ENCODE results near the gene NKAIN2. TPM values are rescaled to one million over a fixed set of nuclear protein-coding genes. Genes with fewer than 3 reads are reported as not detected.

Gene NKAIN2
- polyA plus RNA-seq, 1 donor (not counting 4 experiments of a cell fraction or from before 2014, with no cell fraction given): 0.13 TPM

DNA sequence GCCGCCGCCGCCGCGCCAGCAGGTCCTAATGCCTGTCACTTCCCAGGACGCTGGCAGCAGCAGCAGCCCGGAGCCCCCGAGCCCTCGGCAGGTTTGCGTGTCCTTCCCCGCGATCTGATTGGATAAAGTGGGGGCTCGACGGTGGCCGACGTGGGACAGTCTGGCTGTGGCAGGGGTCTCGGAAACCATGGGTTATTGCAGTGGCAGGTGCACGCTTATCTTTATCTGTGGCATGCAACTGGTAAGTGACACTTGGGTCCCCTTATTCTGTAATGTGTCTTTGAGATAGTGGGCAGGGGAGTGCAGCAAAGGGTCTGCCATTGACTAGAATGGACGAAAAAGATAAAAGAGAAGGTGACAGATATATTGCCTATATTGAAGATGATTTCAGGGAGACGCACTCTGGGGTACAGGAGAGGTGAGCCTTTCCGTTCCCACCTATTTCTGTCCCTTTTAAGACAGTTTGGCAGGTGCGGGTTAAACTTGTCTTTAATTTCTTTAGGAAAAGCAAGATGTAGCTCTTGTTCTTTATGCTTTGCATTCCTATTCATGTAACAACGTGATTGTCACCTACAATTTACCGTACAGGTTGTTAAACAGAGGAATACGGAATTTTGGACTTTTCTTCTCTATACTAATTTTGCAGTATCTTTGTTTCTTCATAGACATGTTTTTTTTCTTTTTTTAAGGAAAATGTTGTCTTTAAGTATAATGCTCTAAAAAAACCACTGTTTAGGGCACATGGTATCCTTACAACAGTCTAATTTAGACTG, 535 bp downstream of the NKAIN2 start:
- TF ChIP-seq, protein P1, sequence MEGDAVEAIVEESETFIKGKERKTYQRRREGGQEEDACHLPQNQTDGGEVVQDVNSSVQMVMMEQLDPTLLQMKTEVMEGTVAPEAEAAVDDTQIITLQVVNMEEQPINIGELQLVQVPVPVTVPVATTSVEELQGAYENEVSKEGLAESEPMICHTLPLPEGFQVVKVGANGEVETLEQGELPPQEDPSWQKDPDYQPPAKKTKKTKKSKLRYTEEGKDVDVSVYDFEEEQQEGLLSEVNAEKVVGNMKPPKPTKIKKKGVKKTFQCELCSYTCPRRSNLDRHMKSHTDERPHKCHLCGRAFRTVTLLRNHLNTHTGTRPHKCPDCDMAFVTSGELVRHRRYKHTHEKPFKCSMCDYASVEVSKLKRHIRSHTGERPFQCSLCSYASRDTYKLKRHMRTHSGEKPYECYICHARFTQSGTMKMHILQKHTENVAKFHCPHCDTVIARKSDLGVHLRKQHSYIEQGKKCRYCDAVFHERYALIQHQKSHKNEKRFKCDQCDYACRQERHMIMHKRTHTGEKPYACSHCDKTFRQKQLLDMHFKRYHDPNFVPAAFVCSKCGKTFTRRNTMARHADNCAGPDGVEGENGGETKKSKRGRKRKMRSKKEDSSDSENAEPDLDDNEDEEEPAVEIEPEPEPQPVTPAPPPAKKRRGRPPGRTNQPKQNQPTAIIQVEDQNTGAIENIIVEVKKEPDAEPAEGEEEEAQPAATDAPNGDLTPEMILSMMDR (optimal IDR thresholded peaks at IDR 0.05 in 1 of 3, IDR thresholded peaks at IDR 0.05 in 1 of 3, conservative IDR thresholded peaks at IDR 0.05 in 1 of 3; ENCODE audit: extremely low read depth in 1 of 3, insufficient read depth in 2 of 3, low read length in 3 of 3): no peak
- TF ChIP-seq EZH2 (IDR thresholded peaks at IDR 0.05; ENCODE audit: low read length): peak; percentile 73
- no peak for DNase-seq (ENCODE audit: low read depth, low spot score)
- Histone ChIP-seq H4K20me1 (ENCODE audit: control insufficient read depth, extremely low read depth, insufficient read depth, low read length) (no peaks in the 10 kb centered on the region), H3K9me1 (ENCODE audit: control insufficient read depth, extremely low read depth, insufficient read depth, low read length) (no peaks in the 10 kb centered on the region), H3K9ac (ENCODE audit: control insufficient read depth, extremely low read depth, insufficient read depth, low read length) (no peak overlapping the region), H3K79me2 (ENCODE audit: control insufficient read depth, insufficient read depth, low read length) (no peaks in the 10 kb centered on the region), H2AFZ (ENCODE audit: control insufficient read depth, low read length) (no peak overlapping the region), H3K27me3 (ENCODE audit: control insufficient read depth, extremely low read depth, insufficient read depth, low read length) (peaks cover 33% of the 10 kb centered on the region), H3K36me3 (ENCODE audit: control insufficient read depth in 2 of 2, extremely low read depth in 1 of 2, insufficient read depth in 2 of 2, low read length in 2 of 2) (no peaks in the 10 kb centered on the region), H3K4me2 (ENCODE audit: control insufficient read depth, extremely low read depth, insufficient read depth, low read depth, low read length) (peak overlapping the region; percentile 66), H3K4me1 (ENCODE audit: control insufficient read depth, extremely low read depth, insufficient read depth, low read length) (peaks cover 6% of the 10 kb centered on the region), H3K4me3 (ENCODE audit: control insufficient read depth in 2 of 3, extremely low read depth in 1 of 3, insufficient read depth in 2 of 3, low read depth in 1 of 3, low read length in 3 of 3) (peak overlapping the region; percentile 30 to 50 (median 44)), H3K27ac (ENCODE audit: control insufficient read depth, insufficient read depth, low read length) (no peak overlapping the region), H3K9me3 (ENCODE audit: control insufficient read depth, low read depth, low read length) (no peaks in the 10 kb centered on the region)
- FAIRE-seq: no peak
- dilution Hi-C loops (cut with MboI; ENCODE audit: extremely low pct_ligation_motif_present, low sequenced_read_pairs): no loop called here

DNA sequence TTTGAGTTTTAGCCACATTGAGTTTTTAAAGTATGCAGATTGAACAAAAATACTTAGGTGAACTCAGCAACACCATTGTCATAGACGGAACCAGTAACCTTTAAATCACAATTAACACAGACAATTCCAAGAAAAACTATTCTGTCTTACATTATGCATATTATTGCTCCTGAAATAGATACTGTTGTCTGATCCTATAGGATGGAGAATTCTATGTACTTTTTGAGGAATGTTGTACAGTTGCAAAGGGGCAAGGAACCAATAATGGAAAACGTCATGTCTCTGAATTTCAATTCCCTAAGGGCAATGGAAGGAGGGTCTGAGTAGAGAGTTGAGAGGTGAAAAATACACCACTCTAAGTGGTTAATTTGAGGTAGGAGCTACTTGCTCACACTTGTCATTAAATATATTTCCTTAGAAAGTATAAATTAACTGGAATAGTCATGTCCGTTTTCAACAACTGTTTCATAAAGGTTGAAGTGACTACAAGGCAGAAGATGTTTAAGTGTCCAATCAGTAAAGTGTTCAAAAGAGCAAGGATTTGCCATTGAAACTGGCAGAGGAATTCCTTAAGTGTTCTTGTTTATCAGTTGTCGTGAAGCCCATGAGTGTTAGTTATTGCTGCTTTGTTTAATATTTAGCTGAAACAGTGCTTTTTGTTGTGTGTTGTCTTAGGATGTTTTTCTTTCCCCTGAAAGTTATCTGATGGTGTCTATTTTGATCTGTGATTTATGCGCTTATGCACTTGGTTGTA, 1.3 kb downstream of the NKAIN2 start:
- Histone ChIP-seq H3K27ac (ENCODE audit: control insufficient read depth, insufficient read depth, low read length) (no peak overlapping the region), H3K36me3 (ENCODE audit: control insufficient read depth in 2 of 2, extremely low read depth in 1 of 2, insufficient read depth in 2 of 2, low read length in 2 of 2) (no peaks in the 10 kb centered on the region), H3K9me3 (ENCODE audit: control insufficient read depth, low read depth, low read length) (no peaks in the 10 kb centered on the region), H2AFZ (ENCODE audit: control insufficient read depth, low read length) (no peak overlapping the region), H3K27me3 (ENCODE audit: control insufficient read depth, extremely low read depth, insufficient read depth, low read length) (peaks cover 33% of the 10 kb centered on the region), H4K20me1 (ENCODE audit: control insufficient read depth, extremely low read depth, insufficient read depth, low read length) (no peaks in the 10 kb centered on the region), H3K79me2 (ENCODE audit: control insufficient read depth, insufficient read depth, low read length) (no peaks in the 10 kb centered on the region), H3K4me3 (ENCODE audit: control insufficient read depth in 2 of 3, extremely low read depth in 1 of 3, insufficient read depth in 2 of 3, low read depth in 1 of 3, low read length in 3 of 3) (no peak overlapping the region), H3K4me1 (ENCODE audit: control insufficient read depth, extremely low read depth, insufficient read depth, low read length) (peaks cover 6% of the 10 kb centered on the region), H3K4me2 (ENCODE audit: control insufficient read depth, extremely low read depth, insufficient read depth, low read depth, low read length) (no peak overlapping the region), H3K9me1 (ENCODE audit: control insufficient read depth, extremely low read depth, insufficient read depth, low read length) (no peaks in the 10 kb centered on the region), H3K9ac (ENCODE audit: control insufficient read depth, extremely low read depth, insufficient read depth, low read length) (no peak overlapping the region)
- DNase-seq (ENCODE audit: low read depth, low spot score): no peak
- dilution Hi-C loops (cut with MboI; ENCODE audit: extremely low pct_ligation_motif_present, low sequenced_read_pairs): no loop called here
- no peak for TF ChIP-seq EZH2 (IDR thresholded peaks at IDR 0.05; ENCODE audit: low read length)
- TF ChIP-seq, protein P1 (optimal IDR thresholded peaks at IDR 0.05 in 1 of 3, IDR thresholded peaks at IDR 0.05 in 1 of 3, conservative IDR thresholded peaks at IDR 0.05 in 1 of 3; ENCODE audit: extremely low read depth in 1 of 3, insufficient read depth in 2 of 3, low read length in 3 of 3): no peak
- no peak for FAIRE-seq
